DND-41 (cell line): ENCODE results near the gene SOX8.

Experiments used
- CTCF ChIP-seq: IDR thresholded peaks from 2 replicates; pipeline ENCODE4 v1.5.1; 2012; ENCODE audit warnings: borderline replicate concordance, low read length, moderate library complexity, mild to moderate bottlenecking; ENCODE audit not compliant: poor library complexity, severe bottlenecking; ENCODE audit errors: extremely low read depth
- EZH2 ChIP-seq: IDR thresholded peaks from 3 replicates; pipeline ENCODE4 v1.6.1; 2012; ENCODE audit warnings: borderline replicate concordance, low read depth, mild to moderate bottlenecking, moderate library complexity, low read length, inconsistent platforms; ENCODE audit not compliant: severe bottlenecking

DNA sequence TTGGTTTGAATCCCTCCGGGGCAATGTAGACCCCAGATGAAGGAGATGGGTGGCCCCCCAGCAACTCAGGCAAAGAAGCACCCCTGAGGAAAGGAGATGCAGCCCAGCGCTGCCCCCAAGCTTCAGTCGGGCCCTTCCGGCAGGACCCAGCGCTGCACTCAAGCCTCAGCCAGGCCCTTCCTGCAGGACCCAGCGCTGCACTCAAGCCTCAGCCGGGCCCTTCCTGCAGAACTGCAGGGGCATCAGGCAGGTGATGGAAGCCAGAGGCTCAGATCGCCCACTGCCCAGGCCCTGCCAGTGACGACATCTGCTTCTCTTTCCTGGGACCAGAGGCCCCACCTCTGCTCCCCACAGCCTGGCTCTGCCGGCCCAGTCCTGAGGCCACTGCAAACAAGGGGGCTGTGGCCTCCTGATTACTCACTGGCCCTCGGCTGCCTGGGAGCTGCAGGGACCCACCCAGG, 7.8 kb downstream of the SOX8 start:
- no peak for TF ChIP-seq CTCF
- no peak for TF ChIP-seq EZH2
